Breast epithelium (tissue), 3 donors: ENCODE results near the gene OR12D1.

ENCODE experiments used
- POLR2A ChIP-seq: fragments of 450-650 bp; IDR thresholded peaks from one replicate; pipeline ENCODE4 v1.6.1; 2016; ENCODE audit warnings: antibody characterized with exemption, mild to moderate bottlenecking, moderate library complexity
- TF ChIP-seq, protein P1 (sequence below), 3 donors: fragments of 450-650 bp; IDR thresholded peaks; one replicate each; pipeline ENCODE4 v1.5.1; 2016 to 2017; ENCODE audit warnings: antibody characterized with exemption in 3 of 3, mild to moderate bottlenecking in 3 of 3, moderate library complexity in 3 of 3

DNA sequence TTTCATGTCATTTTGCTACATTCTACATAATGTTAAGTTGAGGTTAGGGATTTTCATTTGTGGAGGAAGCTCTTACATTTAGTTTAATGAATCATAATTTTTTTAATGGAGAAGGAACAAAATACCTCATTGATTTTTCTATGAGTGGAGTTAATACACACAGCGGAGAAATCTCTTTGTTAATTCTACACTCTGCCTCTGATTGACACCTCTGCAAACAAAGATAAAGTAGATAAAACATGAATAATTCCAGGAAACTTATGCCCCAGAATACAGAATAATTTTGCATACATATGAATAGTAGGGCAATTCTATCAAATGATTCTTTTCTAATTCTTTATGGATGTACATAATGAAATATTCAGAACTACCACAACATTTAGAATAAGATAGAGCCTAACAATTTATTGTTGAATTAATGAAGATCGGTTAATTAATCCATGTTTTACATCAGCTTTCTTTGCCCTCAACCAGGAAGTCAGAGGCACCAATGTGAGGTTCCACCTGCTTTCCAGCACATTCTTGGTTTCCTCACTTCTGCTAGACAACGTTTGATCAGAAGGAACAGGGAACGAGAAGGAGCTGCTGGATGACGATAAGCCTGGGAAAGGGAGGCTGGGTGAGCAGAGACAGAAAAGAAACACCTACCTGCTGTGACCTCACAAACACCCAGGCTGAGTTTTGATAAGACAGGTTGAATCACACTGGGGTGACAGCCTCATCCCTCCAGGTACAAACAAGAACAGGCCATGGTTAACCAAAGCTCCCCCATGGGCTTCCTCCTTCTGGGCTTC, 46.5 kb downstream of the OR12D1 start:
- TF ChIP-seq, protein P1, sequence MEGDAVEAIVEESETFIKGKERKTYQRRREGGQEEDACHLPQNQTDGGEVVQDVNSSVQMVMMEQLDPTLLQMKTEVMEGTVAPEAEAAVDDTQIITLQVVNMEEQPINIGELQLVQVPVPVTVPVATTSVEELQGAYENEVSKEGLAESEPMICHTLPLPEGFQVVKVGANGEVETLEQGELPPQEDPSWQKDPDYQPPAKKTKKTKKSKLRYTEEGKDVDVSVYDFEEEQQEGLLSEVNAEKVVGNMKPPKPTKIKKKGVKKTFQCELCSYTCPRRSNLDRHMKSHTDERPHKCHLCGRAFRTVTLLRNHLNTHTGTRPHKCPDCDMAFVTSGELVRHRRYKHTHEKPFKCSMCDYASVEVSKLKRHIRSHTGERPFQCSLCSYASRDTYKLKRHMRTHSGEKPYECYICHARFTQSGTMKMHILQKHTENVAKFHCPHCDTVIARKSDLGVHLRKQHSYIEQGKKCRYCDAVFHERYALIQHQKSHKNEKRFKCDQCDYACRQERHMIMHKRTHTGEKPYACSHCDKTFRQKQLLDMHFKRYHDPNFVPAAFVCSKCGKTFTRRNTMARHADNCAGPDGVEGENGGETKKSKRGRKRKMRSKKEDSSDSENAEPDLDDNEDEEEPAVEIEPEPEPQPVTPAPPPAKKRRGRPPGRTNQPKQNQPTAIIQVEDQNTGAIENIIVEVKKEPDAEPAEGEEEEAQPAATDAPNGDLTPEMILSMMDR (IDR thresholded peaks at IDR 0.05), result no peak
- TF ChIP-seq POLR2A, result no peak
